ENCODE data around the gene ATL3. TPM values are rescaled to one million over a fixed set of nuclear protein-coding genes. Genes with fewer than 3 reads are reported as not detected.

ATL3 gene
- total RNA-seq, 1 experiment from 2014 or later = 32.3 TPM

- no peaks in the 10 kb centered on the region for H3K9me2 ChIP-seq (ENCODE audit: insufficient read depth)
- no peaks in the 10 kb centered on the region for H4K20me1 ChIP-seq (ENCODE audit: insufficient read depth)
- no peaks in the 10 kb centered on the region for H3K79me2 ChIP-seq (ENCODE audit: insufficient read depth, low read length)
- ATAC-seq (no peak), DNase-seq (ENCODE audit: low read depth, low spot score) (no peak)
- ChIA-PET RAD21 (ENCODE audit: low non-redundant PET in 1 of 2, low total read pairs in 2 of 2, uncharacterized antibody in 2 of 2, unreplicated experiment in 2 of 2) (no interaction called here), CTCF (no interaction called here), POLR2A (interaction anchor here (0.7 kb wide), 1 partner anchor 15 kb away, joined by 3 read pairs; no protein-coding TSS in a partner anchor)
- BruUV-seq (replicated peaks) = no TSS peak
- intact Hi-C loops (cut with micrococcal nuclease) = no loop called here
- H3K27ac ChIP-seq (ENCODE audit: low read depth, low read length) = no peak overlapping the region
- no peak overlapping the region for H2AFZ ChIP-seq (ENCODE audit: low read depth, low read length, poor library complexity, severe bottlenecking)
- no peak overlapping the region for H3K4me3 ChIP-seq (replicated peaks in 1 of 2; ENCODE audit: low read depth in 1 of 2, low read length in 2 of 2)
- no peaks in the 10 kb centered on the region for H3K27me3 ChIP-seq (ENCODE audit: insufficient read depth, low read length)
- H3K36me3 ChIP-seq (ENCODE audit: control insufficient read depth in 1 of 2, insufficient read depth in 2 of 2, low read length in 2 of 2) = no peaks in the 10 kb centered on the region
- H3K9ac ChIP-seq (ENCODE audit: low read length) = no peak overlapping the region
- TF ChIP-seq ZFX (IDR thresholded peaks at IDR 0.05) = no peak
- no peak for TF ChIP-seq ZNF274 (IDR thresholded peaks at IDR 0.05; ENCODE audit: low read depth, low read length)
- no peak for TF ChIP-seq REST (IDR thresholded peaks at IDR 0.05; ENCODE audit: low read depth)
- no peak for TF ChIP-seq SP1 (IDR thresholded peaks at IDR 0.05; ENCODE audit: low read depth)
- no peak for TF ChIP-seq TCF7L2 (IDR thresholded peaks at IDR 0.05; ENCODE audit: borderline replicate concordance, extremely low read depth, insufficient read depth, insufficient read length)
- TF ChIP-seq SRF (IDR thresholded peaks at IDR 0.05; ENCODE audit: low read depth) = no peak
- no peak for TF ChIP-seq ZBTB33 (IDR thresholded peaks at IDR 0.05; ENCODE audit: extremely low read depth, insufficient replicate concordance, low read length)
- TF ChIP-seq EZH2phosphoT487 (IDR thresholded peaks at IDR 0.05; ENCODE audit: borderline replicate concordance) = no peak
- TF ChIP-seq, protein P1, sequence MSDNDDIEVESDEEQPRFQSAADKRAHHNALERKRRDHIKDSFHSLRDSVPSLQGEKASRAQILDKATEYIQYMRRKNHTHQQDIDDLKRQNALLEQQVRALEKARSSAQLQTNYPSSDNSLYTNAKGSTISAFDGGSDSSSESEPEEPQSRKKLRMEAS (IDR thresholded peaks at IDR 0.05) = no peak
- TF ChIP-seq FOSL1 (IDR thresholded peaks at IDR 0.05; ENCODE audit: low read depth) = no peak
- TF ChIP-seq ELF1 (IDR thresholded peaks at IDR 0.05; ENCODE audit: borderline replicate concordance, low read depth) = no peak
- TF ChIP-seq POLR2AphosphoS5 (IDR thresholded peaks at IDR 0.05; ENCODE audit: low read depth, low read length) = no peak
- TF ChIP-seq CBX3 (IDR thresholded peaks at IDR 0.05; ENCODE audit: low read depth) = no peak
- TF ChIP-seq EZH2 (IDR thresholded peaks at IDR 0.05) = no peak
- no peak for TF ChIP-seq RAD21 (IDR thresholded peaks at IDR 0.05; ENCODE audit: low read depth)
- TF ChIP-seq POLR2A (IDR thresholded peaks at IDR 0.05; ENCODE audit: borderline replicate concordance, extremely low read depth, insufficient read depth, insufficient read length) = no peak
- H3K4me1 ChIP-seq (ENCODE audit: control insufficient read depth in 1 of 2, insufficient read depth in 2 of 2, low read length in 2 of 2) = peaks cover 0 to 7% of the 10 kb centered on the region in 2 experiments; a peak in 1 of 4 replicates
- H3K9me3 ChIP-seq (ENCODE audit: control insufficient read depth in 1 of 2, insufficient read depth in 1 of 2, low read depth in 1 of 2, low read length in 2 of 2) = no peaks in the 10 kb centered on the region
- no peak overlapping the region for H3K4me2 ChIP-seq (ENCODE audit: low read length)
Observed at GRCh38 chr11:63616953-63617352, 54.2 kb downstream of the ATL3 start.
